SK-N-DZ (cell line): Measurements from ENCODE around the gene UBA52.

Source experiments
- DNase-seq: peaks from one replicate; pipeline ENCODE4 v3.0.0-alpha.2; 2015; ENCODE audit warnings: low spot score

The UBA52 gene

DNA sequence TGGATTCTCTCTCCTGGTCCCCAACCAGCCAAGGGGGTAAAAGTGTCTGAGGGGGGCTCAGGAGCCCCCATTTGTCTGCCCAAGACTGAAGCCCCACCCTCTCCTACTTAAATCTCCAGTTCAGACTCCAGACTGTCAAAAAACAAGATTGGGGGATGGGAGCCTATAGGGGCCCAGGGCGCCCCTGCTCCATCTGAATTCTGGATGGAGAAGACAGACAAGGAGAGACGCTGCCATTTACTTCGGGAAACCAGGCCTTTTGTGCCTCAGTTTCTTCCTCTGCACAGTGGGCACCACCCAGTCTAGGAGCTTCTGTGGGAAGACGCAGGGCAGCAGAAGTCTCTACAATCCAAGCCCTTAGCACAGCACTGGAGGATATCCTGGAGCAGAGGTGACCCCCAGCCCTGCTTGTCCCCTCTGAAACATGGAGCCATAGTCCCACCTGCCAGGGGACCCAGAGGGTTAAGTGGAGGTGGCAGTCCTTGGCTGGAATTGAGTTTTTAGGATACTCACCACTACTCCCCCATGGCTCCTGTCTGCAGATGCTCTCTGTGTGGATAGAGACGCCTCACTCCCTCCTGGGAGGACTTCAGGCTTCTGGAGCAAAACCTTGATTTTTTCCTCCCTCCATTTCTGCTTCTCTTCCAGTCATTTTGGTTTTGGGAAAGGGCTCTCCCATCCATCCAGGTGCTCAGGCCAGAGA is 36.6 kb downstream of the UBA52 start:
- no peak for DNase-seq

DNA sequence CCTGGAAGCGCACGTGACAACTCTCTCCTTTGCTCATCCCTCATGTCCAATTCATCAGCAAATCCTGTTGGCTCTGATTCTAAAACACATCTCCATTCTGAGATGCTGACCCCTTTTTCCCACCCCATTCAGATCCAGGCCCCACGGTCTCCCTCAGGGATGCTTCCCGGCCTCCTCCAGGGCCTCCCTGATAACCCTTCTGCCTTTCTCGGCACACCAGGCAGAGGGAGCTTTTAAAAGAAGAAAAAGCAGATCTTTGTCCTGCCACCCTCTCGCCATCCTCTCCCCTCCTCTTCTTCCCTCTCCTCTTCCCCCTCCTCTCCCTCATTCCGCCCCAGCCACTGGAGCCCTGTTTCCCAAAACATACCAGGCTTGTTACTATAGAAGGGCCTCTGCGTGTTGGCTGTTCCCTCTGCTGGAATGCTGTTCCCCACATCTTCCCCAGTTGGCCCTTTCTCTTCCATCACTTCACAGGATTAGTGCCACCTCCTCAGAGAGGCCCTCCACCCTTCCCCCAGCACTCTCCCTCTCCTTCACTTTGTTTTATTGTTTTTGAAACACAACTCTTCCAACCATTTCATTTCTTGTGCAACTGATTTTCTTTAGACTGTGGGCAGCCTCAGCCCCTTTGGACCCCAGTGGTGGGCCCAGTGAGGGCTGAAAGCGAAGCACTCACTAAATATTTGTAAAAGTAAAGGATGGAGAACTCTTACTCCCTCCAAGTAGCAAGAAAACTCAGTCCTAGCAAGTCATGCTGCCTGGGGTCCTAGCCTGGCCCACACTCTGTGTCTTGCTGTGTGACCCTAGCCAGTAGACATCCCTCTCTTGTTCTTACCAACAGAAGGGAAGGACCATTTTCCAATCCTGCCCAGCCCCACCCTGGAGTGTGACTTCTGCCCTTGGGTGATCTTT is 37.4 kb downstream of the UBA52 start:
- DNase-seq, result no peak

DNA sequence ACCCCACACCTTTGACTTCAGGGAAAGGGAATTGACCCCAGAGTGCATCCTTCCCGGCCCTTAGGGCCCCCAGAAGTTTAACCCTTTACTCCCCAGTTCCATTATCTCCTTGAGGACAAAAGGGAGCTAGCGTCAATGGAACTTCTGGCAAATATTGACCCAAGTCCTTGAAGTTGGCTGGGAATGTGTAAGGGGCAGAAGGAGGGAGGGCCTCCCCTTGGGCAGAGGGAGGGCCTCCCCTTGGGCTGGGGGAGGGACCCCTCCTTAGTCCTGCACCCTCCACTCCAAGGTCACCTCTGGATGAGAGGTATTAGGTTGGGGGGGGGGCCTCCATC is 38.0 kb downstream of the UBA52 start:
- DNase-seq, result no peak

DNA sequence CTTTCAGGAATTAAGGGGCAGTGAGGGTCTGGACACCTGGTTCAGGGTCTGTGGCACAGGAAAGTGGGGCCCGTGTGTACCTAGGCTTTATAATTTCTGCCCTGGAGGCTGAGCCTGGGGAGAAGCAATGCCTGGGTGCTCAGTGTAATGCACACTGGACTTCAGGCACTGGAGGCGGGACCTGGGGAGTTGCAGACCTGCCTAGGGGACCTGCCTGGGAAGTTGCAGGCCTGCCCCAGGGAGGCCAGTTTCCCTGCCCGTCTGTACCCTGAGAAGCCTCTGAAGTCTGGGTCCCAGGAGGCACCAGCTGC is 38.5 kb downstream of the UBA52 start:
- no peak for DNase-seq

- DNase-seq, result no peak
Measured at GRCh38 chr19:18610556-18611326, 39.1 kb downstream of the UBA52 start.

DNA sequence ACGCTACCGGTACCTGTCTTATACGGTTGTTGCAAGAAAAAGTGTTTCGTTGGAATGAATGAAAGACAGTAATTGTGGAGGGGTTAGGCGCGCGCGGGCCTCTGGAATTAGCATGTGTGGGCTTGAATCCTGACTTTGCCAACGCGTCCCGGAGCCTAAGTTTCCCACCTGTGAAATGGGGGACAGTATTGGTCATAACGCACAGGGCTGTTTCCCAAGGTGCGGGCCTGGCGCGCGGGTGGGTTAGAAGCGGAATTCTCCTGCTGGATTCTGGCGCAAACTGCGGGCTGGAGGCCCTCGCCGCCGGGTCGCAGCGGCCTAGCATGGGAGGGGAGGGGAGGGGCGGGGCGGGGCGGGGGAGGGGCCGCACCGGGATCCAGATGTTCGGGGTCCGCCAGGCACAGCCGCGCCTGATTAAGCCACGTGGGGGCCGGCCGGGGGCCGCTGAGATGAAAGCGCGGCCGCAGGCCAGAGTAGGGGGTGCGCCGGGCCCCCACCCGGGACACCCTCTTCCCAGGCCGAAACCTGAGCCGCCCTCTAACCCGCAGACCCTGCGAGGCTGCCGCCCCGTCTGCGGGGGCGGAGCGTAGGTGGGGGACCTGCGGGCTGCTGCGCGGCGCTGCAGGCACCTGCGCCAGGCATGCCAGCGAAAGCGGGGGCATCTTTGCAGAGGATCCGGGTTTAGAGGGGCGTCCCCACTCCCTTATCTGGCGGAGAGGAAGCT is 39.8 kb downstream of the UBA52 start:
- no peak for DNase-seq

DNA sequence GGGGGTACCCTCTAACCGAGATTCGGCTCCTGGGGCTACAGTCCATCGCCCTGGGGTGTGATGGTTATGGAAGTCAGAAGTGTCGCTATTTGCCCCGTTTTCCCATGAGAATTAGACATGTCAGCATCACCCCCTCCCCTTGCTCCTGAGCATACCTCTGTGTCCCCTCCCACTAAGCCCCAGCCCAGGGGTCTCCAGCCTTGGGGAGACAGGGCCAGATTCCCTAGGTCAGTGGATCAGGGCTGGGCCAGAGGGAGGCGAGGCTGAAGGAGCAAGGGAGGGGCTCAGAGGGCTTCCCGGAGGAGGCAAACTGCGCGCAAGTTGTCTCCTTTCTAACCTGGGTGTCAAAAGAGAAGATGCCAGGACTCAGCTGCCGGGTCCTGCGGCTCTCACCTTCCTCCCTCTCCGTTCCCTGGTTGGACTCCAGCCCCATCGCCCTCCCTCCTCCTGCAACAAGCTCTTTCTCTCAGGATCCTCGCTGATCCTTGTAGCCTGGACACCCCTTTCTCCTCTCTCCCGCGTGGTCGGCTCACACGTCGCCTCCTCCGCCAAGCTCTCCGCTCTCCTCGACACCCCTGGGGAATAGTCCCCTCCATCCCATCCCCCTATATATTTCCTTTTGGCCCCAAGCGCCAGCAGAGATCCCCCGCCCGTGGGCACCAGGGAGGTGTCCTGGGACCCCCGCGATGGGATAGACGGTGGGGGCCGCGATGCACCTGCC is 40.6 kb downstream of the UBA52 start:
- DNase-seq, result no peak

DNA sequence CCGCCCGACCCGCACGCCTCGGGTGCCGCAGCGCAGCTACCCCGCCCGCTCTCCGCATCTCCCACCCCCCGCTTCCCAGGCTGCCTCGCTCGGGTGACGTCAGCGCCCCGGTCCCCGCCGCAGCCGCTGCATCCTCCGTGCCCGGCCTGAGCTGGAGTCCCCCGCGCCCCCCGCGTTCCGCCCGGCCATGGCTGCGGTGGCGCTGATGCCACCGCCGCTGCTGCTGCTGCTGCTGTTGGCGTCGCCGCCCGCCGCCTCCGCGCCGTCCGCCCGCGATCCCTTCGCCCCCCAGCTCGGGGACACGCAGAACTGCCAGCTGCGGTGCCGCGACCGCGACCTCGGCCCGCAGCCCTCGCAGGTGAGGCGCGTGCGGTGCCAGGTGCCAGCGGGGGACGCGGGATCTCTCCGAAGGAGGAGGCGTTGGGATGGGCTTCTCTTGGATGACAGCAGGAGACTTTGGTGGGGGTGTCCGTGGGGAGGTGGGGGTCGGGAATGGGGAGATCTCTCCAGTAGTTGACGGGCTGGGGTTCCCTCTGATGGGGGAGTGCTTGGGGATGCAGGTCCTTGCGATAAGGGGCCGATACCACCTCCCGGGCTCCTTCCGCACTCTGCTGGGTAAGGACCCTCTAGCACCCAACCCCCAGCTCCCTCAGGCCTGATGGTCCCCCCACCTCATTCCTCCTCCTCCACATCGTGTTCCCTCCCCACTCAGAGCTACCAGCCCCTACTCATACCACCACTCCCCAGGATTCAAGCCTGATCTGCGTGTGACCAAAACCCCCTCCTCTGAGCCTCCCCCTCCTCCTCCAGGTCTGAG is 41.3 kb downstream of the UBA52 start, which contains the start of gene TMEM59L:
TMEM59L (plus strand) TSS at position 99 of the 817 bp plus-strand sequence; CDS start at position 188, 89 bp downstream.
- DNase-seq, result no peak

DNA sequence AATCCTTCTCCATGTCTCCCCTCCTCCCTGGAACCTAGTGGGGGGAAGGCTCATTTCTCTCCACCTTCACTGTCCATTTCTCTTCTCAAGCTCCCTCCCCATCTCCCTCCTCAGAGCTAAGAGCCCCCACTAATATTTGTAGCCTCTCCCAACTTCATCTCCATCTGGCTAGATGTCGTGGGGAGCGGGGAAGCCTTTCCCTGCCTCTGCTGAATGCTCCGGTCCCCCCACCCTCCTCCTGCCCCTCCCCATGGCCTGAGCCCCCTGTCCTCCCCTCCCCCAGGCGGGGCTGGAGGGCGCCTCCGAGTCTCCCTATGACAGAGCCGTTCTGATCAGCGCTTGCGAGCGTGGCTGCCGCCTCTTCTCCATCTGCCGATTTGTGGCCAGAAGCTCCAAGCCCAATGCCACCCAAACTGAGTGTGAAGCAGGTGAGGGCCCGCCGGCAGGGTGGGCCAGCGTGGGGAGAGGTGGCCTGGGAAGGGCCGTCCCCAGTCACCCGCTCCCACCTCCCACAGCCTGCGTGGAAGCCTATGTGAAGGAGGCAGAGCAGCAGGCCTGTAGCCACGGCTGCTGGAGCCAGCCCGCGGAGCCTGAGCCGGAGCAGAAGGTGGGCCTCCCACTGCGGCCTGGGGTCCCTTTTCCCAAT is 42.1 kb downstream of the UBA52 start:
- no peak for DNase-seq

- no peak for DNase-seq
Measured at GRCh38 chr19:18616023-18616422, 44.4 kb downstream of the UBA52 start.

GRCh38 chr19:18617562-18617961 is 45.9 kb downstream of the UBA52 start:
- no peak for DNase-seq

GRCh38 chr19:18618236-18618635 is 46.6 kb downstream of the UBA52 start:
- DNase-seq, result no peak

DNA sequence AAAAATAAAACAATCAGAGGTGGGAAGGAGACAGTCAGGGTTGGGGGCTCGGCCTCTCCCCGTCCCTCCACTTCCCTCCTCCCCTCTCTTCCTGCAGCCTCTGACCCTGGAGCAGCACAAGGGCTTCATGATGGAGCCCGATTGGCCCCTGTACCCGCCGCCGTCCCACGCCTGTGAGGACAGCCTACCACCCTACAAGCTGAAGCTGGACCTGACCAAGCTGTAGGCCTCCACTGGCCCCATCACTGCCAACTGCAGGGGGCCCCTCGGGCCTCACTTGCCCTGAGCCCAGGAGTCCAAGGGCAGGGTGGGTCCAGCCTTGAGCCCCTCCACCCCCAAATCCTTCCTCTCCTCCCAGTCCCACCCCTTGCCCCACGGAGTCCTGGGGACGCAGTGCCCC is 48.7 kb downstream of the UBA52 start:
- DNase-seq, result no peak

- no peak for DNase-seq
Measured at GRCh38 chr19:18620902-18621301, 49.2 kb downstream of the UBA52 start.

DNA sequence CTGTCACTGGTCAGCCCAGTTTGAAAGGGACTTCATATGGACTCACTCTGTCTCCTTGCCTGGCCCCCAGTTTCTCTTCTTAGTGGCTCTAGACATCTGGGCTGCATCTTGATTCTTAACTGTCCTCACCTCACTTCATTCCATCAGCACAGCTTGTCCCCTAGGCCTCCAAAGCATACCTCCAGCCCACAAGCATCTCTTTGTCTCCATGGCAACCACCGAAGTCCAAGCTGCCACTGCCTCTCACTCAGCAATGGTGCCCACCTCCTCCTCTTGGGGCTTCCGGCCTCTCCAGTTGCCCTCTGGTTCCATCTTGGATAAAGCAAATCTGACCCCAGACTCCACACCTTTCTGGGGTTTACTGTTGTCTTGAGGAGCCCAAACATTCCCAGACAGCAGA is 55.2 kb downstream of the UBA52 start:
- DNase-seq, result no peak
